Peyer's patch (tissue), 4 donors: ENCODE measurements around the gene CHST8.

ENCODE experiments used
- POLR2A ChIP-seq, 2 donors: fragments of 450-650 bp; IDR thresholded peaks; one replicate each; pipeline ENCODE4 v1.5.1; 2017; ENCODE audit warnings: antibody characterized with exemption in 2 of 2, mild to moderate bottlenecking in 2 of 2, moderate library complexity in 2 of 2
- TF ChIP-seq, protein P1 (sequence below), 6 experiments: fragments of 450-650 bp in 4 of 6; fragments of 200-600 bp in 2 of 6; sonication (generic) in 1 of 6; IDR thresholded peaks; one replicate each; pipeline ENCODE4 v1.5.1; 2017 to 2019; ENCODE audit warnings: antibody characterized with exemption in 6 of 6, mild to moderate bottlenecking in 3 of 6, moderate library complexity in 1 of 6

DNA sequence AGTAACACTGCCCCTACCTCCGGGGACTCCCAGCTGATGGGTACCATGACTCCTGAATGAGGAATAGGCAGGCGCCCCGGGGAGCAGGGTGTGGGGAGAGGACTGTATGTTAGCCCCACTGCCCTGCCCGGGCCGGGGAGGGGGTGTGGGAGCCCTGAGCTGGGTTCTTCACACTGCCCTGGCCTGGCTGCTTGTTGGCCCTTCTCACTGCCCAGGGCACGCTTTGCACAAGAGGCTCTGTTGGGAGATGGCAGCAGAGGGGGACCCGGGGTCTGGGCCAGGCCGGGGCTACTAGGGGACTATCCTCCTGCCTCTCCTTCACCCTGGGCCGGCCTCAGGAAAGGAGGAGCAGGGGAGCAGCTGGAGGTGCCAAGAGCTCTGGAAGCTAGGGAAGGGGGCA, 155.6 kb downstream of the CHST8 start:
- TF ChIP-seq, protein P1, sequence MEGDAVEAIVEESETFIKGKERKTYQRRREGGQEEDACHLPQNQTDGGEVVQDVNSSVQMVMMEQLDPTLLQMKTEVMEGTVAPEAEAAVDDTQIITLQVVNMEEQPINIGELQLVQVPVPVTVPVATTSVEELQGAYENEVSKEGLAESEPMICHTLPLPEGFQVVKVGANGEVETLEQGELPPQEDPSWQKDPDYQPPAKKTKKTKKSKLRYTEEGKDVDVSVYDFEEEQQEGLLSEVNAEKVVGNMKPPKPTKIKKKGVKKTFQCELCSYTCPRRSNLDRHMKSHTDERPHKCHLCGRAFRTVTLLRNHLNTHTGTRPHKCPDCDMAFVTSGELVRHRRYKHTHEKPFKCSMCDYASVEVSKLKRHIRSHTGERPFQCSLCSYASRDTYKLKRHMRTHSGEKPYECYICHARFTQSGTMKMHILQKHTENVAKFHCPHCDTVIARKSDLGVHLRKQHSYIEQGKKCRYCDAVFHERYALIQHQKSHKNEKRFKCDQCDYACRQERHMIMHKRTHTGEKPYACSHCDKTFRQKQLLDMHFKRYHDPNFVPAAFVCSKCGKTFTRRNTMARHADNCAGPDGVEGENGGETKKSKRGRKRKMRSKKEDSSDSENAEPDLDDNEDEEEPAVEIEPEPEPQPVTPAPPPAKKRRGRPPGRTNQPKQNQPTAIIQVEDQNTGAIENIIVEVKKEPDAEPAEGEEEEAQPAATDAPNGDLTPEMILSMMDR (IDR thresholded peaks at IDR 0.05): no peak
- TF ChIP-seq POLR2A (IDR thresholded peaks at IDR 0.05): no peak
